NCI-H460 (cell line): Measurements from ENCODE around the gene BTG4. TPM values are rescaled to one million over a fixed set of nuclear protein-coding genes. Genes with fewer than 3 reads are reported as not detected.

Experiments
- small RNA-seq, 2 experiments: library from RNA; depleted of rRNA; stranded (forward); fragments of <200 nt; gene quantifications; one replicate each; pipeline ENCODE3, GENCODE V24; 2014
- total RNA-seq: library from RNA; depleted of rRNA; stranded (reverse); fragments of >200 nt; shearing (Covaris generic); gene quantifications from 2 replicates; pipeline ENCODE4 v1.2.3, GENCODE V29; 2014; rRNA removed

Gene BTG4
- total RNA-seq, 1 experiment from 2014 or later, result 0.12 TPM

Small RNA genes lying within 50 kb of the gene (small RNA-seq; reads per million reads assigned to genes)
- gene MIR34B (0.04 to 2.2 reads per million in 2 experiments), gene MIR34C (0.50 to 14.1 reads per million in 2 experiments)

Other genes with a start within 250 kb of the BTG4 start
- gene POU2AF3, start 213.8 kb downstream of the BTG4 start, total RNA-seq, result 0.26 and 0.40 TPM in 2 replicates
- gene POU2AF1, start 133.1 kb downstream of the BTG4 start, total RNA-seq, result not detected in 2 replicates
- gene HOATZ, start 2.4 kb upstream of the BTG4 start, total RNA-seq, result not detected in 2 replicates
- gene LAYN, start 28.3 kb upstream of the BTG4 start, total RNA-seq, result not detected in 2 replicates
- 6.1 and 6.5 TPM in 2 replicates for gene SIK2, start 90.1 kb upstream of the BTG4 start, total RNA-seq